Placental pericyte (primary cell): ENCODE measurements around the gene CCDC181. TPM values are rescaled to one million over a fixed set of nuclear protein-coding genes. Genes with fewer than 3 reads are reported as not detected.

Source experiments
- small RNA-seq: library from RNA; depleted of rRNA; stranded (forward); fragments of <200 nt; gene quantifications from one replicate; pipeline ENCODE3, GENCODE V24; 2012; ENCODE audit warnings: low replicate concordance
- total RNA-seq: library from RNA; depleted of rRNA; stranded (reverse); fragments of >200 nt; gene quantifications from 2 replicates; pipeline ENCODE4 v1.2.3, GENCODE V29; 2012

The CCDC181 gene
- under 0.01 and 0.14 TPM in 2 replicates for total RNA-seq

DNA sequence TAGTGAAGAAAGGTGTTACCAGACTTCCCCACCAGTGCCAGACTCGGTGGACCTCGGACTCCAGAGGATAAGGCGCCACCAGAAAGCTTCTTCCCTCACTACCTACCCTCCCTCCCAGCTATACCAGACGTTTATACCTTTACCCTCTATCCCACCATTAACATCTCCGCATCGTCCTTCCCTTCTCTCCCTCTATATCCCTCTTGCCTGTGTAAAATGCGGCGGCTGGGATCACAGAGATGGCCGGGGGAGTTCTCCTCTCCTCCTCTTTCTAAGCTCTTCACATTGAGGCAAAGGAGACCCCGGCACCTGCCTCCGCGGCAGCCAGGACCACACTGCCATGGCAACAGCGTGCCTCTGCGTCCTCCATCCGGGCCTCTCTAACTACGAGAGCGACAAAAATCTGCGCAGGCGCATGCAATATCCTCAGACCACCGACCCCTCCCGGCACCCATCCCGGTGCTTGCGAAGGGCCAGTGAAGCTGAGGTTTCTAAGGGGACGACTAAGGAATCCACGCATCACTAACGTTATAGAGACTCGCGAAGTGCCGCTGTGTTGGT lies at the start of gene CCDC181:
Gene CCDC181, minus strand, starts transcription at position 394 of the 561 bp plus-strand sequence. CDS start 2,547 bp downstream, outside the sequence.

DNA sequence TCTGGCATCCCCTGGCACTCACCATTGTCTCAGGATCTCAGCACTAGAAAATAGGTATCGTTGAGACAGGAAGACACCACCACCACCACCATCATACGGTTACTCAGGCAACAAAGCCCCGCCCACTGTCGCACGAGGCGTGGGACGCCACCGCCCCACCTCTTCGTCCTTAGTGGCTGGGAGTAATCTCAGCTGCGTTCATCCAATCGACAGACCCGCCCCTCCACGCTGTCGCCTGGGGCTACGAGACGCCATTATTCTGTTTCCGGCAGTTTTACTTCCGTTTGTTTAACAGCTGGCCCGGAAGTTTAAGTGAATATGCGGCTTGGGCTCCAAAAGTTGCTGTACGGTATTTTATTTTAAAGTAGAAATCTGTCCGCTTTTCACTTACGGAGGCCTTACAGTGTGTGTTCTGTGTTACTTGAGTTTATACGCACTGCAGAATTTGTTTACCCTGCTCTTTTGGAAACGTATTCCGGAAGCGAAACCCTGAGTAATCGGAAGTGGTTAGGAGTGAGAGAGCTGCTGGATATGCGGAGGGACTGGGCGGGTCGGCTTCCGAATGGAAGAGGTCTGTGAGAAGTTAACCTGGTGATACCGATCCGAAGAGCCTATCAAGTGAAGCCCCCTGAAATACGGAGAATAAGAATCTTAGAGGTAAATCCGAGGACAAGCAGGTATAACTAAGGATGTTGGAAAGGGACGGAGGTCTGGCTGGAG lies 59.4 kb downstream of the CCDC181 start, which contains the start of the genes BLZF1 and NME7:
Gene BLZF1, plus strand, starts transcription at position 510 of the 720 bp plus-strand sequence. CDS start 1,328 bp downstream, outside the sequence.
Gene NME7, minus strand, starts transcription at position 112 of the 720 bp plus-strand sequence. Its CDS starts 87 bp downstream, at position 25.

Small RNAs within 50 kb of the gene (small RNA-seq; reads per million reads assigned to genes)
- gene AL021068.2: not detected

Other genes with a start within 250 kb of the CCDC181 start
- gene NME7, start 59.7 kb downstream of the CCDC181 start, total RNA-seq: 28.4 and 31.6 TPM in 2 replicates
- gene BLZF1, start 59.3 kb downstream of the CCDC181 start, total RNA-seq: 30.2 and 38.8 TPM in 2 replicates
- gene SLC19A2, start 58.5 kb upstream of the CCDC181 start, total RNA-seq: 11.6 and 18.8 TPM in 2 replicates
- not detected in 2 replicates for gene F5, start 159.0 kb upstream of the CCDC181 start, total RNA-seq
- gene SELP, start 202.7 kb upstream of the CCDC181 start, total RNA-seq: 0.22 TPM in 1 of 2 replicates, not detected in the other